WTC11 (cell line): Measurements from ENCODE around the gene RSPH9. TPM values are rescaled to one million over a fixed set of nuclear protein-coding genes. Genes with fewer than 3 reads are reported as not detected.

ENCODE experiments used
- ATAC-seq: fragments of 200-7000 bp; cut with Tn5 transposase; 2 replicates; pipeline ENCODE4 v1.10.0; 2021; ENCODE audit warnings: mild to moderate bottlenecking, moderate library complexity
- CTCF ChIA-PET: fragments of 300-600 bp; sonication (Branson Sonifier 250); formaldehyde crosslinking; loops from one replicate; lab custom pipeline; 2021; ENCODE audit warnings: antibody characterized with exemption; lab: Charles Lee
- POLR2A ChIA-PET: fragments of 350-600 bp; sonication (Branson Sonifier 250); formaldehyde crosslinking; loops from one replicate; lab custom pipeline; 2021; ENCODE audit warnings: antibody characterized with exemption; lab: Charles Lee
- DNase-seq: peaks from one replicate; pipeline ENCODE4 v3.0.0; 2021; ENCODE audit warnings: low spot score
- H3K27ac Mint-ChIP-seq: 2 replicates; pipeline ENCODE4 v1.8.0; 2021; ENCODE audit warnings: mixed read lengths
- H3K27me3 Mint-ChIP-seq: 2 replicates; pipeline ENCODE4 v1.8.0; 2021; ENCODE audit warnings: low read depth, mild to moderate bottlenecking, moderate library complexity, mixed read lengths
- H3K36me3 Mint-ChIP-seq: 2 replicates; pipeline ENCODE4 v1.8.0; 2021; ENCODE audit warnings: mixed read lengths
- H3K4me1 Mint-ChIP-seq: 2 replicates; pipeline ENCODE4 v1.8.0; 2022; ENCODE audit warnings: mixed read lengths
- H3K4me3 Mint-ChIP-seq: 2 replicates; pipeline ENCODE4 v1.8.0; 2021; ENCODE audit warnings: mild to moderate bottlenecking, moderate library complexity, mixed read lengths
- H3K9me3 Mint-ChIP-seq: 2 replicates; pipeline ENCODE4 v1.8.0; 2021; ENCODE audit warnings: mixed read lengths
- CBFB ChIP-seq: sonication (generic); formaldehyde crosslinking; IDR thresholded peaks from 2 replicates; pipeline ENCODE4 v1.8.1; 2022; ENCODE audit warnings: mild to moderate bottlenecking, low read depth, missing genetic modification reagents
- CDX4 ChIP-seq: fragments of 250-450 bp; sonication (Bioruptor Pico); IDR thresholded peaks from 2 replicates; pipeline ENCODE4 v1.9.0; 2021; ENCODE audit warnings: moderate library complexity, mild to moderate bottlenecking, inconsistent platforms, borderline replicate concordance
- E2F4 ChIP-seq: sonication (generic); formaldehyde crosslinking; IDR thresholded peaks from 2 replicates; pipeline ENCODE4 v1.8.1; 2022; ENCODE audit warnings: low read depth, mild to moderate bottlenecking, moderate library complexity, missing genetic modification reagents, borderline replicate concordance
- EMX1 ChIP-seq: fragments of 250-450 bp; sonication (Bioruptor Pico); IDR thresholded peaks from 2 replicates; pipeline ENCODE4 v1.8.0; 2021; ENCODE audit warnings: mild to moderate bottlenecking
- GRHL2 ChIP-seq: fragments of 250-450 bp; sonication (Bioruptor Pico); IDR thresholded peaks from 2 replicates; pipeline ENCODE4 v1.8.0; 2022; ENCODE audit warnings: mild to moderate bottlenecking, moderate library complexity; ENCODE audit not compliant: insufficient replicate concordance, severe bottlenecking
- HMGA2 ChIP-seq: fragments of 250-450 bp; sonication (Bioruptor Pico); IDR thresholded peaks from 2 replicates; pipeline ENCODE4 v1.4.0; 2021; ENCODE audit warnings: mild to moderate bottlenecking, moderate library complexity
- NR1H2 ChIP-seq: sonication (generic); formaldehyde crosslinking; IDR thresholded peaks from 2 replicates; pipeline ENCODE4 v1.9.0; 2021; ENCODE audit warnings: mild to moderate bottlenecking, moderate library complexity, missing genetic modification reagents
- NR2C2 ChIP-seq: sonication (generic); formaldehyde crosslinking; IDR thresholded peaks from 2 replicates; pipeline ENCODE4 v1.8.0; 2022; ENCODE audit warnings: mild to moderate bottlenecking, missing genetic modification reagents
- RELA ChIP-seq: sonication (generic); formaldehyde crosslinking; IDR thresholded peaks from 2 replicates; pipeline ENCODE4 v1.8.1; 2022; ENCODE audit warnings: missing genetic modification reagents, mild to moderate bottlenecking, borderline replicate concordance
- SP1 ChIP-seq: sonication (generic); formaldehyde crosslinking; conservative IDR thresholded peaks from 2 replicates; pipeline ENCODE4 v1.8.1; 2022; ENCODE audit warnings: missing genetic modification reagents
- TCF7 ChIP-seq: sonication (generic); formaldehyde crosslinking; IDR thresholded peaks from 2 replicates; pipeline ENCODE4 v1.8.0; 2022; ENCODE audit warnings: mild to moderate bottlenecking, low read depth, missing genetic modification reagents, moderate library complexity
- USF2 ChIP-seq: sonication (generic); formaldehyde crosslinking; IDR thresholded peaks from 2 replicates; pipeline ENCODE4 v1.8.1; 2023; ENCODE audit warnings: mild to moderate bottlenecking, missing genetic modification reagents, moderate library complexity
- ZNF219 ChIP-seq: sonication (generic); formaldehyde crosslinking; IDR thresholded peaks from 2 replicates; pipeline ENCODE4 v1.8.0; 2023; ENCODE audit warnings: missing genetic modification reagents, mild to moderate bottlenecking, borderline replicate concordance
- ZNF232 ChIP-seq: sonication (generic); formaldehyde crosslinking; IDR thresholded peaks from 2 replicates; pipeline ENCODE4 v1.8.0; 2022; ENCODE audit warnings: mild to moderate bottlenecking, missing genetic modification reagents
- total RNA-seq: library from RNA; stranded (reverse); gene quantifications from 3 replicates; pipeline ENCODE4 v1.2.3, GENCODE V29; 2021
- TF ChIP-seq, protein P1 (sequence below): sonication (generic); formaldehyde crosslinking; IDR thresholded peaks from 2 replicates; pipeline ENCODE4 v1.8.1; 2022; ENCODE audit warnings: missing genetic modification reagents, borderline replicate concordance
- TF ChIP-seq, protein P2 (sequence below): sonication (generic); formaldehyde crosslinking; IDR thresholded peaks from 2 replicates; pipeline ENCODE4 v1.8.1; 2023; ENCODE audit warnings: mild to moderate bottlenecking, missing genetic modification reagents
- TF ChIP-seq, protein P3 (sequence below): sonication (generic); formaldehyde crosslinking; IDR thresholded peaks from 2 replicates; pipeline ENCODE4 v1.8.1; 2022; ENCODE audit warnings: low read depth, missing genetic modification reagents, borderline replicate concordance
- TF ChIP-seq, protein P4 (sequence below): fragments of 250-450 bp; sonication (Bioruptor Pico); IDR thresholded peaks from 2 replicates; pipeline ENCODE4 v1.9.0; 2021; ENCODE audit warnings: mild to moderate bottlenecking
- TF ChIP-seq, protein P5 (sequence below): sonication (generic); formaldehyde crosslinking; IDR thresholded peaks from 2 replicates; pipeline ENCODE4 v1.8.1; 2022; ENCODE audit warnings: mild to moderate bottlenecking, moderate library complexity, missing genetic modification reagents

RSPH9 gene
- total RNA-seq, 1 experiment from 2014 or later, result 0.35 TPM

DNA sequence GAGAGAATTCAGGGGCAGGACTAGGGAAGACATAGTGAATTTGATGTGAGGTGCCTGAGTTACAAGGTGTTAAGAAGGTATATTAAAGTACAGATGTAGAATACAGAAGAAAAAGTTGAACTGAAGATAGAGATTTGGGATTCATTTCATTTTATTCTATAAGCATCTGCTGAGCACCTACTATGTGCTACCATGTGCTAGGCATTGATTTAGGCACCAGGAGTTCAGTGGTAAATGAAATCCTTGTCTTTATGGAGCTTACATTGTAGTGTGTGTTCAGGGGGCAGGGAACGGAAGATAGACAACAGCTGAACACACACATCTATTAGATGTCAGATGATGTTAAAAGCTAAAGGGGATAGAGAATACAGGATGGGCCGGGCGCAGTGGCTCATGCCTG is 2.8 kb downstream of the RSPH9 start:
- peaks cover 3% of the 10 kb centered on the region; the same call in 1 of the 2 replicates for H3K27me3 Mint-ChIP-seq
- H3K4me3 Mint-ChIP-seq, result no peak overlapping the region
- H3K36me3 Mint-ChIP-seq, result no peaks in the 10 kb centered on the region
- ChIA-PET POLR2A (interaction anchor here (0.6 kb wide), 1 partner anchor 608 kb away, joined by 6 read pairs; no protein-coding TSS in a partner anchor), CTCF (interaction anchor here (1.1 to 1.9 kb wide), 2 partner anchors 20 to 111 kb away, joined by 5 to 6 read pairs; no protein-coding TSS in a partner anchor)
- H3K9me3 Mint-ChIP-seq, result no peaks in the 10 kb centered on the region
- no peak overlapping the region for H3K27ac Mint-ChIP-seq
- TF ChIP-seq EMX1 (CRISPR knock-in tag) (no peak), RELA (no peak), SP1 (no peak), TCF7 (CRISPR knock-in tag) (no peak), ZNF219 (CRISPR knock-in tag) (no peak)
- TF ChIP-seq, protein P1, sequence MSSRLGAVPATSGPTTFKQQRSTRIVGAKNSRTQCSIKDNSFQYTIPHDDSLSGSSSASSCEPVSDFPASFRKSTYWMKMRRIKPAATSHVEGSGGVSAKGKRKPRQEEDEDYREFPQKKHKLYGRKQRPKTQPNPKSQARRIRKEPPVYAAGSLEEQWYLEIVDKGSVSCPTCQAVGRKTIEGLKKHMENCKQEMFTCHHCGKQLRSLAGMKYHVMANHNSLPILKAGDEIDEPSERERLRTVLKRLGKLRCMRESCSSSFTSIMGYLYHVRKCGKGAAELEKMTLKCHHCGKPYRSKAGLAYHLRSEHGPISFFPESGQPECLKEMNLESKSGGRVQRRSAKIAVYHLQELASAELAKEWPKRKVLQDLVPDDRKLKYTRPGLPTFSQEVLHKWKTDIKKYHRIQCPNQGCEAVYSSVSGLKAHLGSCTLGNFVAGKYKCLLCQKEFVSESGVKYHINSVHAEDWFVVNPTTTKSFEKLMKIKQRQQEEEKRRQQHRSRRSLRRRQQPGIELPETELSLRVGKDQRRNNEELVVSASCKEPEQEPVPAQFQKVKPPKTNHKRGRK (CRISPR knock-in tag), result no peak
- TF ChIP-seq, protein P2, sequence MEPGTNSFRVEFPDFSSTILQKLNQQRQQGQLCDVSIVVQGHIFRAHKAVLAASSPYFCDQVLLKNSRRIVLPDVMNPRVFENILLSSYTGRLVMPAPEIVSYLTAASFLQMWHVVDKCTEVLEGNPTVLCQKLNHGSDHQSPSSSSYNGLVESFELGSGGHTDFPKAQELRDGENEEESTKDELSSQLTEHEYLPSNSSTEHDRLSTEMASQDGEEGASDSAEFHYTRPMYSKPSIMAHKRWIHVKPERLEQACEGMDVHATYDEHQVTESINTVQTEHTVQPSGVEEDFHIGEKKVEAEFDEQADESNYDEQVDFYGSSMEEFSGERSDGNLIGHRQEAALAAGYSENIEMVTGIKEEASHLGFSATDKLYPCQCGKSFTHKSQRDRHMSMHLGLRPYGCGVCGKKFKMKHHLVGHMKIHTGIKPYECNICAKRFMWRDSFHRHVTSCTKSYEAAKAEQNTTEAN, result no peak
- TF ChIP-seq, protein P3, sequence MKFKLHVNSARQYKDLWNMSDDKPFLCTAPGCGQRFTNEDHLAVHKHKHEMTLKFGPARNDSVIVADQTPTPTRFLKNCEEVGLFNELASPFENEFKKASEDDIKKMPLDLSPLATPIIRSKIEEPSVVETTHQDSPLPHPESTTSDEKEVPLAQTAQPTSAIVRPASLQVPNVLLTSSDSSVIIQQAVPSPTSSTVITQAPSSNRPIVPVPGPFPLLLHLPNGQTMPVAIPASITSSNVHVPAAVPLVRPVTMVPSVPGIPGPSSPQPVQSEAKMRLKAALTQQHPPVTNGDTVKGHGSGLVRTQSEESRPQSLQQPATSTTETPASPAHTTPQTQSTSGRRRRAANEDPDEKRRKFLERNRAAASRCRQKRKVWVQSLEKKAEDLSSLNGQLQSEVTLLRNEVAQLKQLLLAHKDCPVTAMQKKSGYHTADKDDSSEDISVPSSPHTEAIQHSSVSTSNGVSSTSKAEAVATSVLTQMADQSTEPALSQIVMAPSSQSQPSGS (CRISPR knock-in tag), result no peak
- TF ChIP-seq, protein P4, sequence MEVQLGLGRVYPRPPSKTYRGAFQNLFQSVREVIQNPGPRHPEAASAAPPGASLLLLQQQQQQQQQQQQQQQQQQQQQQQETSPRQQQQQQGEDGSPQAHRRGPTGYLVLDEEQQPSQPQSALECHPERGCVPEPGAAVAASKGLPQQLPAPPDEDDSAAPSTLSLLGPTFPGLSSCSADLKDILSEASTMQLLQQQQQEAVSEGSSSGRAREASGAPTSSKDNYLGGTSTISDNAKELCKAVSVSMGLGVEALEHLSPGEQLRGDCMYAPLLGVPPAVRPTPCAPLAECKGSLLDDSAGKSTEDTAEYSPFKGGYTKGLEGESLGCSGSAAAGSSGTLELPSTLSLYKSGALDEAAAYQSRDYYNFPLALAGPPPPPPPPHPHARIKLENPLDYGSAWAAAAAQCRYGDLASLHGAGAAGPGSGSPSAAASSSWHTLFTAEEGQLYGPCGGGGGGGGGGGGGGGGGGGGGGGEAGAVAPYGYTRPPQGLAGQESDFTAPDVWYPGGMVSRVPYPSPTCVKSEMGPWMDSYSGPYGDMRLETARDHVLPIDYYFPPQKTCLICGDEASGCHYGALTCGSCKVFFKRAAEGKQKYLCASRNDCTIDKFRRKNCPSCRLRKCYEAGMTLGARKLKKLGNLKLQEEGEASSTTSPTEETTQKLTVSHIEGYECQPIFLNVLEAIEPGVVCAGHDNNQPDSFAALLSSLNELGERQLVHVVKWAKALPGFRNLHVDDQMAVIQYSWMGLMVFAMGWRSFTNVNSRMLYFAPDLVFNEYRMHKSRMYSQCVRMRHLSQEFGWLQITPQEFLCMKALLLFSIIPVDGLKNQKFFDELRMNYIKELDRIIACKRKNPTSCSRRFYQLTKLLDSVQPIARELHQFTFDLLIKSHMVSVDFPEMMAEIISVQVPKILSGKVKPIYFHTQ (CRISPR knock-in tag), result no peak
- DNase-seq (no peak), ATAC-seq (no peak)
- peaks cover 15% of the 10 kb centered on the region for H3K4me1 Mint-ChIP-seq

- CTCF ChIA-PET, result interaction anchor here (0.7 to 1.9 kb wide), 4 partner anchors 18 to 111 kb away, joined by 3 to 6 read pairs (median 4); no protein-coding TSS in a partner anchor
- TF ChIP-seq CBFB (no peak), NR1H2 (CRISPR knock-in tag) (no peak), HMGA2 (no peak), CDX4 (CRISPR knock-in tag) (no peak), GRHL2 (no peak), E2F4 (no peak), ZNF232 (no peak), USF2 (CRISPR knock-in tag) (no peak), NR2C2 (no peak)
- TF ChIP-seq, protein P5, sequence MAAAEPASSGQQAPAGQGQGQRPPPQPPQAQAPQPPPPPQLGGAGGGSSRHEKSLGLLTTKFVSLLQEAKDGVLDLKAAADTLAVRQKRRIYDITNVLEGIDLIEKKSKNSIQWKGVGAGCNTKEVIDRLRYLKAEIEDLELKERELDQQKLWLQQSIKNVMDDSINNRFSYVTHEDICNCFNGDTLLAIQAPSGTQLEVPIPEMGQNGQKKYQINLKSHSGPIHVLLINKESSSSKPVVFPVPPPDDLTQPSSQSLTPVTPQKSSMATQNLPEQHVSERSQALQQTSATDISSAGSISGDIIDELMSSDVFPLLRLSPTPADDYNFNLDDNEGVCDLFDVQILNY (CRISPR knock-in tag), result no peak
Measured at GRCh38 chr6:43648248-43648647, 3.4 kb downstream of the RSPH9 start.

More at GRCh38 chr6:43648248-43648647, 3.4 kb downstream of the RSPH9 start:
- ATAC-seq (no peak), DNase-seq (no peak)
- no peaks in the 10 kb centered on the region for H3K36me3 Mint-ChIP-seq
- POLR2A ChIA-PET, result no interaction called here
- H3K9me3 Mint-ChIP-seq, result no peaks in the 10 kb centered on the region
- H3K27ac Mint-ChIP-seq, result no peak overlapping the region
- no peak overlapping the region for H3K4me3 Mint-ChIP-seq
- H3K27me3 Mint-ChIP-seq, result peaks cover 3% of the 10 kb centered on the region; the same call in 1 of the 2 replicates
- peaks cover 15% of the 10 kb centered on the region for H3K4me1 Mint-ChIP-seq
